ENCODE measurements around the gene ADSL.

Gene ADSL

DNA sequence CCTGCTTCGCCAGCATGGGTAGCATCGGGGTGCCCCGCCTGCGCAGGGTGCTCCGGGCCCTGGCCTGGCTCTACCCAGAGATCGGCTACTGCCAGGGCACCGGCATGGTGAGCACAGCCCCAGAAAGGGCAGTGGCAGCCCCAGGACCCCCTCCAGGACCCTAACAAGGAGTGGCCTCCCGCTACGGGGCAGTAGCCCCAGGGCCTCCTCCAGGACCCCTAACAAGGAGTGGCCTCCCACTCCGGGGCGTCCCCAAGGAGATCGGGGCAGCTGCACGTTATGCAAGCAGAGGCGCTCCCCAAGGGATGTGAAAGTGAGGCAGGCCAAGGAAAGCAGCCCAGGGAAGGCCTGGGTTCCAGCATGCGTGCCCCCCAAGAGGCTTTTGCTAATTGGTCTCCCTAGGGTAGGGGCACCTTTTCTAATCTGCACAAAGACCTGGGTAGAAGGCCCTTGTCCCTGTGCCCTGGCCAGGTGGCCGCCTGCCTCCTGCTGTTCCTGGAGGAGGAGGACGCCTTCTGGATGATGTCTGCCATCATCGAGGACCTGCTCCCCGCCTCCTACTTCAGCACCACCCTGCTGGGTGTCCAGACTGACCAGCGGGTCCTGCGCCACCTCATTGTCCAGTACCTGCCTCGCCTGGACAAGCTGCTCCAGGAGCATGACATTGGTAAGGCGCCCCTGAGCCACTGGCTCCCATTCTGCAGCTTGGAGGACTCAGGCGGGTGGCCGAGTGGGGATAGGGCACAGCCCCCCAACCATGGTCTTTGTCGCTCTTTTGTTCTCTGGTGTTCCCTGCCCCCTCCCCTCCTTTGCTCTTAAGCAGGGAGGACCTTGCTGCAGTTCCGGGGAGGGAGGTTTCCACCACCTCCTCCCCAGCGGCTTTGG lies 59.1 kb downstream of the ADSL start:
- TF ChIP-seq OSR1 (CRISPR knock-in tag; IDR thresholded peaks at IDR 0.05), result no peak
- TF ChIP-seq, protein P1, sequence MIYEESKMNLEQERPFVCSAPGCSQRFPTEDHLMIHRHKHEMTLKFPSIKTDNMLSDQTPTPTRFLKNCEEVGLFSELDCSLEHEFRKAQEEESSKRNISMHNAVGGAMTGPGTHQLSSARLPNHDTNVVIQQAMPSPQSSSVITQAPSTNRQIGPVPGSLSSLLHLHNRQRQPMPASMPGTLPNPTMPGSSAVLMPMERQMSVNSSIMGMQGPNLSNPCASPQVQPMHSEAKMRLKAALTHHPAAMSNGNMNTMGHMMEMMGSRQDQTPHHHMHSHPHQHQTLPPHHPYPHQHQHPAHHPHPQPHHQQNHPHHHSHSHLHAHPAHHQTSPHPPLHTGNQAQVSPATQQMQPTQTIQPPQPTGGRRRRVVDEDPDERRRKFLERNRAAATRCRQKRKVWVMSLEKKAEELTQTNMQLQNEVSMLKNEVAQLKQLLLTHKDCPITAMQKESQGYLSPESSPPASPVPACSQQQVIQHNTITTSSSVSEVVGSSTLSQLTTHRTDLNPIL (CRISPR knock-in tag; IDR thresholded peaks at IDR 0.05; ENCODE audit: low read depth), result no peak
- no peak for TF ChIP-seq ESRRG (CRISPR knock-in tag; IDR thresholded peaks at IDR 0.05)
- TF ChIP-seq ZNF565 (CRISPR knock-in tag; conservative IDR thresholded peaks at IDR 0.05; ENCODE audit: low read depth), result no peak
- TF ChIP-seq ZC3H10 (CRISPR knock-in tag; IDR thresholded peaks at IDR 0.05), result no peak
- no peak for TF ChIP-seq ZFP3 (CRISPR knock-in tag; IDR thresholded peaks at IDR 0.05)
- TF ChIP-seq BACH2 (CRISPR knock-in tag; IDR thresholded peaks at IDR 0.05; ENCODE audit: borderline replicate concordance), result no peak
- no peak for TF ChIP-seq SNAI2 (CRISPR knock-in tag; IDR thresholded peaks at IDR 0.05)
- no peak for TF ChIP-seq TCF4 (CRISPR knock-in tag; IDR thresholded peaks at IDR 0.05; ENCODE audit: borderline replicate concordance)
- no peak for TF ChIP-seq ZFP30 (CRISPR knock-in tag; IDR thresholded peaks at IDR 0.05)
- TF ChIP-seq RARB (CRISPR knock-in tag; IDR thresholded peaks at IDR 0.05), result no peak
- TF ChIP-seq GLIS3 (CRISPR knock-in tag; IDR thresholded peaks at IDR 0.05), result no peak
- TF ChIP-seq, protein P2, sequence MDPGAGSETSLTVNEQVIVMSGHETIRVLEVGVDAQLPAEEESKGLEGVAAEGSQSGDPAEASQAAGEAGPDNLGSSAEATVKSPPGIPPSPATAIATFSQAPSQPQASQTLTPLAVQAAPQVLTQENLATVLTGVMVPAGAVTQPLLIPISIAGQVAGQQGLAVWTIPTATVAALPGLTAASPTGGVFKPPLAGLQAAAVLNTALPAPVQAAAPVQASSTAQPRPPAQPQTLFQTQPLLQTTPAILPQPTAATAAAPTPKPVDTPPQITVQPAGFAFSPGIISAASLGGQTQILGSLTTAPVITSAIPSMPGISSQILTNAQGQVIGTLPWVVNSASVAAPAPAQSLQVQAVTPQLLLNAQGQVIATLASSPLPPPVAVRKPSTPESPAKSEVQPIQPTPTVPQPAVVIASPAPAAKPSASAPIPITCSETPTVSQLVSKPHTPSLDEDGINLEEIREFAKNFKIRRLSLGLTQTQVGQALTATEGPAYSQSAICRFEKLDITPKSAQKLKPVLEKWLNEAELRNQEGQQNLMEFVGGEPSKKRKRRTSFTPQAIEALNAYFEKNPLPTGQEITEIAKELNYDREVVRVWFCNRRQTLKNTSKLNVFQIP (CRISPR knock-in tag; IDR thresholded peaks at IDR 0.05; ENCODE audit: borderline replicate concordance, low read depth), result no peak
- TF ChIP-seq ARNTL (CRISPR knock-in tag; IDR thresholded peaks at IDR 0.05; ENCODE audit: borderline replicate concordance, low read depth), result no peak
- TF ChIP-seq TOX (CRISPR knock-in tag; IDR thresholded peaks at IDR 0.05; ENCODE audit: borderline replicate concordance), result no peak
- no peak for TF ChIP-seq ZNF8 (CRISPR knock-in tag; IDR thresholded peaks at IDR 0.05)
- TF ChIP-seq, protein P3, sequence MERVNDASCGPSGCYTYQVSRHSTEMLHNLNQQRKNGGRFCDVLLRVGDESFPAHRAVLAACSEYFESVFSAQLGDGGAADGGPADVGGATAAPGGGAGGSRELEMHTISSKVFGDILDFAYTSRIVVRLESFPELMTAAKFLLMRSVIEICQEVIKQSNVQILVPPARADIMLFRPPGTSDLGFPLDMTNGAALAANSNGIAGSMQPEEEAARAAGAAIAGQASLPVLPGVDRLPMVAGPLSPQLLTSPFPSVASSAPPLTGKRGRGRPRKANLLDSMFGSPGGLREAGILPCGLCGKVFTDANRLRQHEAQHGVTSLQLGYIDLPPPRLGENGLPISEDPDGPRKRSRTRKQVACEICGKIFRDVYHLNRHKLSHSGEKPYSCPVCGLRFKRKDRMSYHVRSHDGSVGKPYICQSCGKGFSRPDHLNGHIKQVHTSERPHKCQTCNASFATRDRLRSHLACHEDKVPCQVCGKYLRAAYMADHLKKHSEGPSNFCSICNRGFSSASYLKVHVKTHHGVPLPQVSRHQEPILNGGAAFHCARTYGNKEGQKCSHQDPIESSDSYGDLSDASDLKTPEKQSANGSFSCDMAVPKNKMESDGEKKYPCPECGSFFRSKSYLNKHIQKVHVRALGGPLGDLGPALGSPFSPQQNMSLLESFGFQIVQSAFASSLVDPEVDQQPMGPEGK (CRISPR knock-in tag; IDR thresholded peaks at IDR 0.05; ENCODE audit: borderline replicate concordance), result no peak
- TF ChIP-seq ZNF70 (CRISPR knock-in tag; IDR thresholded peaks at IDR 0.05), result no peak
- ATAC-seq, result no peak

DNA sequence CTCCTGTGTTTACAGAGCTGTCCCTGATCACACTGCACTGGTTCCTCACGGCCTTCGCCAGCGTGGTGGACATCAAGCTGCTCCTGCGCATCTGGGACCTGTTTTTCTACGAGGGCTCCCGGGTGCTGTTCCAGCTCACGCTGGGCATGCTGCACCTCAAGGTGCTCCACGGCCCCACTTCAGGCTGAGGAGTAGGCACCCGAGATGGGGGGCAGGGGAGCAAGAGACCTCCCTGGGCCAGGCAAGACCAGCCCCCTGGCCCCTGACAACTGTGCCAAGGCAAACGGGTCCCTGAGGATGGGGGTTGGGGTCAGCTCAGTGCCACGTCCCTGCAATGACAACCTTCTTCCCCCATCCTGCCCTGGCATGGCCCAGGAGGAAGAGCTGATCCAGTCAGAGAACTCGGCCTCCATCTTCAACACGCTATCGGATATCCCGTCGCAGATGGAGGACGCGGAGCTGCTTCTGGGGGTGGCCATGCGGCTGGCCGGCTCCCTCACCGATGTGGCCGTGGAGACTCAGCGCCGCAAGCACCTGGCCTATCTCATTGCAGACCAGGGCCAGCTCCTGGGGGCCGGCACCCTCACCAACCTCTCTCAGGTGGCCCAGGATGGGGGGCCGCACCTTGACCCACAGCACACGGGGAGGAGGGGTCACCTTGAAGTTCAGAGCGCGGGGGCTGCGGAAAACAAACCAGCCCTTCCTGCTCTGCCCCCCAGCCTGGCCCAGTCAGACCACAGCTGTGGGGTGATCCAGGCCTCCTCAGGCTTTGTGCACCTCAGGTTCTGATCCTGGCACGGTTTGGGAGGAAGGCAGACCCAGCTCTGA lies 60.0 kb downstream of the ADSL start:
- no peak for ATAC-seq
- TF ChIP-seq ZNF565 (CRISPR knock-in tag; conservative IDR thresholded peaks at IDR 0.05; ENCODE audit: low read depth), result no peak
- no peak for TF ChIP-seq TCF4 (CRISPR knock-in tag; IDR thresholded peaks at IDR 0.05; ENCODE audit: borderline replicate concordance)
- TF ChIP-seq ZFP3 (CRISPR knock-in tag; IDR thresholded peaks at IDR 0.05), result no peak
- TF ChIP-seq, protein P3 (CRISPR knock-in tag; IDR thresholded peaks at IDR 0.05; ENCODE audit: borderline replicate concordance), result no peak
- TF ChIP-seq GLIS3 (CRISPR knock-in tag; IDR thresholded peaks at IDR 0.05), result no peak
- TF ChIP-seq RARB (CRISPR knock-in tag; IDR thresholded peaks at IDR 0.05), result no peak
- TF ChIP-seq, protein P4, sequence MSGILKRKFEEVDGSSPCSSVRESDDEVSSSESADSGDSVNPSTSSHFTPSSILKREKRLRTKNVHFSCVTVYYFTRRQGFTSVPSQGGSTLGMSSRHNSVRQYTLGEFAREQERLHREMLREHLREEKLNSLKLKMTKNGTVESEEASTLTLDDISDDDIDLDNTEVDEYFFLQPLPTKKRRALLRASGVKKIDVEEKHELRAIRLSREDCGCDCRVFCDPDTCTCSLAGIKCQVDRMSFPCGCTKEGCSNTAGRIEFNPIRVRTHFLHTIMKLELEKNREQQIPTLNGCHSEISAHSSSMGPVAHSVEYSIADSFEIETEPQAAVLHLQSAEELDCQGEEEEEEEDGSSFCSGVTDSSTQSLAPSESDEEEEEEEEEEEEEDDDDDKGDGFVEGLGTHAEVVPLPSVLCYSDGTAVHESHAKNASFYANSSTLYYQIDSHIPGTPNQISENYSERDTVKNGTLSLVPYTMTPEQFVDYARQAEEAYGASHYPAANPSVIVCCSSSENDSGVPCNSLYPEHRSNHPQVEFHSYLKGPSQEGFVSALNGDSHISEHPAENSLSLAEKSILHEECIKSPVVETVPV (CRISPR knock-in tag; IDR thresholded peaks at IDR 0.05), result no peak
